Amygdala (tissue), 56 donors: Measurements from ENCODE around the gene KMO.

Experiments used
- DNase-seq, 56 donors: peaks; one replicate each; lab custom pipeline; 2025; lab: John Stamatoyannopoulos, UW

KMO gene

DNA sequence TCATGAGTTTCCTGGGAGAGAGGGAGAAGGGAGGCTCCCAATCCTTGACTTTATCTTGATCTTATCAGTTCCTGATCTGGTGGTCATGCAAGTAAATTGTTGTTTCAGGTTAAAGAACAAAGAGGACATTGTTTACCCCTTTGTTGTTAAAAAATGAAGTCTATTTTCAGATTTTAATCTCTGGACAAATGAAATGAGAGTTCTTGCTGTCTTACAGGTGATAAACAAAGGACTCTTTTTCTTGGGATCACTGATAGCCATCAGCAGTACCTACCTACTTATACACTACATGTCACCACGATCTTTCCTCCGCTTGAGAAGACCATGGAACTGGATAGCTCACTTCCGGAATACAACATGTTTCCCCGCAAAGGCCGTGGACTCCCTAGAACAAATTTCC, 59.6 kb downstream of the KMO start:
- no peak for DNase-seq

DNA sequence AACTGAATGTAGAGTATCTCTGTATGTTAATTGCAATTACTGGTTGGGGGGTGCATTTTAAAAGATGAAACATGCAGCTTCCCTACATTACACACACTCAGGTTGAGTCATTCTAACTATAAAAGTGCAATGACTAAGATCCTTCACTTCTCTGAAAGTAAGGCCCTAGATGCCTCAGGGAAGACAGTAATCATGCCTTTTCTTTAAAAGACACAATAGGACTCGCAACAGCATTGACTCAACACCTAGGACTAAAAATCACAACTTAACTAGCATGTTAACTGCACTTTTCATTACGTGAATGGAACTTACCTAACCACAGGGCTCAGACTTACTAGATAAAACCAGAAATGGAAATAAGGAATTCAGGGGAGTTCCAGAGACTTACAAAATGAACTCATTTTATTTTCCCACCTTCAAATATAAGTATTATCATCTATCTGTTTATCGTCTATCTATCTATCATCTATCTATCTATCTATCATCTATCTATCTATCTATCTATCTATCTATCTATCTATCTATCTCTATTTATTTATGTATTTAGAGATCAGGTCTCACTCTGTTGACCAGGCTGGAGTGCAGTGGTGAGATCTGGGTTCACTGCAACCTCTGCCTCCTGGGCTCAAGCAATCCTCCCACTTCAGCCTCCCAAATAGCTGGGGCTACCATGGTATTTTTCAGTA, 60.2 kb downstream of the KMO start:
- DNase-seq: no peak

DNA sequence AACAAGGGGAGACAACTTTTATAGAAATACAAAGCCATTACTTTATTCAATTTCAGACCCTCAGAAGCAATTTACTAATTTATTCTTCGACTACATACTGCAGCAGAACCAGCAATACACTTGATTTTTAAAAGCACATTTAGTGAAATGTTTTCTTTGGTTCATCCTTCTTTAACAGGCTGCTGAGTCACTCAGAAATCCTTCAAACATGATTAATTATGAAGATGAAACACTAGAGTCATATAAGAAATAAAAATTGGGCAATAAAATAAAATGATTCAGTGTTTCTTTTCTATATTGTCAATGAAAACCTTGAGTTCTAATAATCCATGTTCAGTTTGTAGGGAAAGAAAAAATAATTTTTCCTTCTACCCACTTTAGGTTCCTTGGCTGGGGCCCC, 61.0 kb downstream of the KMO start:
- no peak for DNase-seq

DNA sequence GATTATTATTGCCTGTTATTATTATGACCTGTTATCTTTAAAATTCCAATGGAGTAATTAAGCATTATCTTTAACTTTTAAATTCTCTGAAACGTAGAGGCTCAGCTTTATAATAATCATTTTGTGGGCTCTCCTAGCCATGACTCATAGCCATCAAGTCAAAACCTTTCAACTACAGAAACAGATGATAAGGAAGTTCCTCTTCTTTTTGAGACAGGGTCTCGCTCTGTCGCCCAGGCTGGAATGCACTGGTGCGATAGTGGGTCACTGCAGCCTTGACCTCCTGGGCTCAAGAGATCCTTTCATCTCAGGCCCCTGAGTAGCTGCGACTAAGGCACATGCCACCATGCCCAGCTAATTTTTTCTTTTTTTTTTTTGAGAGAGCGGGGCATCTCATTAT, 64.5 kb downstream of the KMO start:
- DNase-seq: no peak

DNA sequence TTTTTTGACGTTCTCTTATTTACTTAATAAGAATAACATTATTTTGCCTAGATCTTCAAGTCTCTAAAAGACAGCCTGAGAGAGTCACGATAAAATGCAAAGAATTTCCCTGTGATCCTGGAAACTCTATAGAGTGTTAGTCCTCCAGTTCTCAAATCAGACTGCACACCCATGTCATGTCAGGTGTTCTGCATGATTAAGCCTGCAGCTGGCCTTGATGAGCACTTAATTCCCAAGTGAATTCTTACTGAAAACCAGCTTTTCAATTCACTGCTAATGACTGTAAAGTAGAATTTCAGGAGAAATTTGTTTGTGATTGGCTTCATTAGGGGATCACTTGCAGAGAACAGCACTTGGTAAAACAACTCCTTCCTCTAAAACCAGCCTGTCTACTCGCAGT, 66.1 kb downstream of the KMO start:
- DNase-seq: no peak

DNA sequence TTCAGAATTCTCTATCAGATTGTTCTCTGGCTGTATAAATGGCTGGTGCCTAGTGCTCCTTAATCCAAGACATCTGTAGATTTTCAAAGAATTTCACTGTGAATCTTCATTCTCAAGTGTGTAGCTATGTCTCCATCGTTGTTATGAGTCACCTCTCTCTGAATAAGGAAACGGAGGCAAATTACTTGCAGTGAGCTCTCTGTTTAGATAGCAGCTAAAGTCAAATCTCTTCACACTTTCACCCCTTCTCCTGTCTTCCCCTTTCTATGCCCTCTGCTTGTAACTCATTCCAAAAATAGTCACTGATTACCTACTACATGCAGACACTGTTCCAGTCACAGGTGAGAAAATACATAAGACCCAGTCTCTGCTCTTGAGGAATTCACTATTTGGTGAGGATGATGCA, 68.3 kb downstream of the KMO start:
- DNase-seq: no peak

DNA sequence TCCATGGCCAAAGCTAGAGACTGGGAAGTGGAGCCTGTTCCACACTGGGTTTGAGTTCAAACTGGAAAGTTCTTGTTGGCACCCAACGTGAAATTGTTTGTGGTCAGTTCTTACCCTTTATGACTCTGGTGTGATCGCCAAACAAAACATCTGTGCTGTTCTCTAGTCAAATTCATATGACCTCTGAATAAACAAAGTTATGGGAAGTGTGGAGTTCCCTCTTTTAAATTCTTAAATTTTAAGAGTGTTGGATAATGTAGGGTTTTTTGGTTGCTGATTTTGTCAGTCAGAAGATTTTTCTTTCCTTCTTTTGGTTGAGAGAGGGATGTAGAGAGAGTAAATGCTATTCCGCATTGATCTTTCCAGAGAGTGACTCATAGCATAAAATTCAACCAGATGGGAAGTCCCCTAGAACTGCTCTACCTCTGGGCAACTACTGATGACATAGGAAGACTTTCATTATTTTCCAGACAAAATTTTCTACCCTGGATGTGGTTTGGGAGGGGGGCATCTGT, 71.6 kb downstream of the KMO start:
- DNase-seq: no peak

DNA sequence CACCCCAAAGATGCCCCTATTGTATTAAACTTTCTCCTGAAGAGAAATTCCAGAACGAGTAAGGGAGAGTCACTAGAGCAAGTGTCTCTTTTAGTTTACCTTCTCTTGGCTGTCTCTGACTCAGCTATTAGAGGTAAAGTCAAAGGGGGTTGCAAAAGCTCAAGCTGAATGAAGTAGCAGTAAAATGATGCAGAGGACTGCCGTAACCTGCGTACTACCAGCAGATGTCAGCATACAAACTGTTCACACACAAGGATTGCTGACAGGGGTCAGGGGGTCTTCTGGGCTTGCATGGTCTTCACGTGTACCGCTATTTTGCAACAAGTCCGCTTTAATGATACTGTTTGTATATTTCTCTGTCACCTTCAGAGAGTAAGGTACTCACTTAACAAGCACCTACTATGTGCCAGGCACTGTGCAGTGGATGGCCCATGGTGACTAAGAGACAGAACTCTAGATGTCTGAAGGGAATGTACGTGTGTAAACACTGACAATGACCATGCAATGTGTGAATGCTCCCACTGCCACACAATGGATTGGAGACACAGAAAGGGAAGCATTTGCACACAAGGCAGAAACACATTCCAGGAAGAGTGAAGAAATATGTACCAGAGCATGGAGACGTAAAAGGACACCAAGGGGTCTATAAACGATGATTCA, 73.1 kb downstream of the KMO start:
- no peak for DNase-seq

DNA sequence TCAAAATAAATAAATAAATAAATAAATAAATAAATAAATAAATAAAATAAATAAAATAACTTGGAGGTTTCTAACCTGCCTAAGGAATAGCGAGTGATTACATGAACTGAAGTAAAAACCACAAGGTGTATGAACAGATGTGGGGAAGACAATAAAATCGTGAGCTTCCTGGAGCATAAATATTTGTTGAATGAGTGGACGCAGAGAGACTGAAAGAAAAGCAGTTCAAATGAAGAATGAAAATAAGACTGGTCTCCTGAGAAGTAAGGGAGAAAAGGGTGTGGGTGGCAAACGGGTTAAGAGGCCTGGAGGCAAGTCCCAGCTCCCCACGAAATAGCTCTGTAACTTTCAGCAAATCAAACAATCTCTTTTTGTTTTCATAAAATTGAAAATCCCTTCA, 74.4 kb downstream of the KMO start:
- DNase-seq: no peak

DNA sequence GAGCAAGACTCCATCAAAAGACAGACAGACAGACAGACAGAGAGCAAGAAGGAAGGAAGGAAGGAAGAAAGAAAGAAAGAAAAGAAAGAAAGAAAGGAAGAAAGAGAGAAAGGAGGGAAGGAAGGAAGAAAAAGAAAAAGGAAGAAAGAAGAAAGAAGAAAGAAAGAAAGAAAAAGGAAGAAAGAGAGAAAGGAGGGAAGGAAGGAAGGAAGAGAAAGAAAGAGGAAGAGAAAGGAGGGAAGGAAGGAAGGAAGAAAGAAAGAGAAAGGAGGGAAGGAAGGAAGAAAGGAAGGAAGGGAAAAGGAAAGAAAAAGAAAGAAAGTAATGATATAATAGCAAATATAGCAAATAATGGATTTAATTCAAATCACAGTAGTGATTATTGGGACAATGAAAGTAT, 75.3 kb downstream of the KMO start:
- DNase-seq: no peak

DNA sequence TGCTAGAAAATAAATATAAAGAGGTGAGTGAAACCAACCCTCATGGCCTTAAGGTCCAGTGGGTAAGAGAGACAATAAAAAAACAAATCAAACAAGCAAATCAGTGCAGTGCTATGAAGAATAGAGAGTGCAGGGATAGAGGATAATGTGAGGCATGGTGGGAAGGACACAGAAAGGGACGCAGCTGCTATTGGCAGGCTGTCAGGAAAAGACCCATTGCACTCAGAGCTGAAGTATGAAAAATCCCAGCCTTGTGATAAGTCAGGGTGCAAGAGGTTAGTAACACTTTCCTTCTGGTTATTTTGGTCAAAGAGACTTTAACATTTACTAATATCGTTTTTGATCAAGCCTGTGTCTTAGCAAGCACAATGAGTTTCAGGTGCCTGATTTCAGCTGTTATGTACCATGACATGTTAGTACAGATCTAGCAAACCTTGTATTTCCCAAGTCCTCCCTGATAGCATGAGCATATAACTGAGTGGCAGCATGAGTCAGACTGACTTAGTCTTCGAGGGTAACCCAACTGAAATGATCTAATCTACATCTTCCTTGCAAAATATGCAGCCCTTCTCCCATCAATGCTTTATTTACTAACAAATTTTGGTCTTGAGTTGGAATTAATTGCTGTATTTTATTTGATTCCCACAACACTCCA, 76.3 kb downstream of the KMO start:
- DNase-seq: no peak

DNA sequence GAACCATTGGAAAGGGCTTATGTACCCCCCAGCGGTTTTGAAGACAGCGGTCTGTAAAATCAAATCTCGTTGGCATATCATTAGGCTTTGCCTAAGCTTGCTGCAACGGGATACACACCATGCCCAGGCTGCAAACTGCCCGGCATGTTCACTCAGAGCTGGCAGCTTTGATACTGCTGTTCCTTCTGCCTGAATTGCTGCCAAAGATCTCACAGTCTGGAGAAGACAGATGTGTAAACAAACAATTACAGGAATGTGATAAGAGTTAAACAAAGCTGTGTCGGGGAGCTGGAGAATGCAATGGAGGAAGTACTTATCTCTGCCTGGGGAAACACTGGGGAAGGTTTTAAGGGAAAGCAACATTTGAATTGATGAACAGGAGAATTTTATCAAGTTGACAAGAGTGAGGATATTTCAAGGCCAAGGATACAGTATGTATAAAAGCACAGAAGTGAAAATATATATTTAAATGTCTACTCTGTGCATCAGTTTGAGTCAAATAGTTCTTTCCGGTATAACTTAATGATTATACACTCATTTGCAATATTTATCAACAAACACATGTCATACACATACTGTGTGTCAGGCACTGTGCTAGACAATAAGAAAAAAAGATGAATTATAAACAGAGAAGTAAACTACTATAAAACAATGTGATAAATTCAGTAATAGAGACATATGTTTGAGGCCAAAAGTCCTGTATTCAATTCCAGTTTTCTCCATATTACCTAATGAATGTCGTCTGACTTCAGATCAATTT, 78.1 kb downstream of the KMO start:
- DNase-seq: peak in 1 of 56 donors; percentile 5

DNA sequence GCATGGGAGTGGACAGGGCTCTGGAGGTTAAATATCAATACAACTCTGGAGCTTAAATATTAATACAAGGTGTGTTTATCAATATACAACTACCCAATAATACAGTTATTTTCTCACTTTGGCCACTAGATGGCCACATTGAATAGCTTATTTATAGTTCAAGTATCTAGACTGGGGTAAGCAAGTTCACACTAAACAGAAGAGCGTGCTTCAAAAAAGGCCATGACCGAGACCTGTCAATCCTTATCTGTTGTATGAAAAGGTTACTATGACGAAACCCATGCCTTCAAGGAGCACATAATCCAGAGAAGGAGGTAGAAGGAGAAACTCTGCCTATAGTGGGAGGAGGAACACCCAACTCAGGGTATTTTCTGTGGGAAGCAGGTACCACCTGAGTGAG, 78.9 kb downstream of the KMO start:
- no peak for DNase-seq

DNA sequence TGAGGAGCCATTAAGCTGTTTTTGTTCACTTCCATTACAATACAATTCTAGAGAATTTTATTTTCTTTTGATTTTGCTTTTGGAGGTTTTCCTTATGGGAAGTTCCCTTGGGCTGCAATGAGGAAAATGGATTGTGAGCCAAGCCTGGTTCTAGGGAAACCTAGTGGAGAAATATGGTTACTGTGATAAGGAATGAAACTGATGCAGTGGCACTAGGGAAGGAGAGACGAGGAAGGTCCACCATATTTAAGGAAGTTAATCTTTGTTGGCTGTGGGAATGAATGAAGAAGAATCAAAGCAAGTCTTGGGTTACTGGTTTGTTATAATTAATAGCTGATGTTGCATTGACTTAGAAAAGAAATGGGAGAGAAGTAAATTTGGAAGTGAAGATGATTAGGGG, 79.6 kb downstream of the KMO start:
- DNase-seq: no peak

DNA sequence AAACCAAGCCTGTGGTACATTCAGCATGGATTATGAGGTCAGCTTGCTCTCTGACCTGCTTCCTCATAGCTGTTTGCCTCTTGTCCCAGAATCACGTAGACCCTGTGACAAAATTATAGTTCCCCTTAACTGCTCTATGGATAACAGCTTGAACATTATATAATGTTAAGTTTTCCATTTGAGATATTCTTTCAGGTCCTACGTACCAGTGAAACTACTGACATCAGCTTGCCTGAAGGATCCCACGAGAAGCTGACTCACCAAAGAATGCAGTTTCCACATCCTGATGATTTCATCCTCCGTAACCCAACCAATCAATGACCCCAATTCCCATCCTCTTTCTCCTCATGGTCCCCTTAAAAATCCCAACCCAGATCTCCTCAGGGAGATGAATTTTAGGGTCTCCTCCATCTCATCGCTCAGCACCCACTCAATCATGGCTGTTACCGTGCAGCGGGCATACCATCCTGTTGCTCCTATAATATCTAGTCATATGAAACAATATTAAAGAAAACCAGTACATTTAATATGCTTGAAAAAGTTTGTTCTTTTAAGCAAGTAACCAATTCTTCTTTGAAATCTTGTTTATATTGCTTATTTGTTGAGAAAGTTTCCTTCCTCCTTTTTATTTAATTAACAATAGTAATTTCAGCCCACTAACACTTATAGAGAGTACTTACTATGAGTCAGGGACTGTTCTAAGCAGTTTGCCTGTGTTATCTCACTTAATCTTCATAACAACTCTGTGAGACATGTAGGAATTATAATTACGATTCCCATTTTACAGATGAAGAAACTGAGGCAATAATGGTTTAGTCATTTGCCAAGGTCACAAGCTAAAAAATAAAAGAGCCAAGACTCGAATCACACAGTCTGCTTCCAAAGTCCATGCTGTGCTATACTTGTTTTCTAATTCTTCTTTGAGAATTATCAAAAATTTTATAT, 80.6 kb downstream of the KMO start:
- DNase-seq: no peak

DNA sequence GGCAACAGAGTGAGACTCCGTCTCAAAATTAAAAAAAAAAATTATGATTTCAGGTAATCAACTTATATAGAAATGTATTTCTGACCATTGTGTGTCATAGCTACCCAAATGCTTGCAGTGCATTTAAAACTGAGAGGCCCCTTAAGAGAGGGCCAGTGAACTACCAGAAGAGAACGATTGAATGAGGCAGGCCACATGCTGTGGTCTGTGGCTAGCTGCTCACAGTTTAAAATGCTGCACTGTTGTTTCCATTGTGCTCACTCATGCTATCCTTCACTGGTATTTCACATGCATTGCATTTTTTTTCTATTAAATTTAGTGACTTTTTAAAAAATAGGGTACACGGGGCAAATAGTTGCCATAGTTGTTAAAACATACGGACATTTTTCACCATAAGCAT, 82.0 kb downstream of the KMO start:
- no peak for DNase-seq

DNA sequence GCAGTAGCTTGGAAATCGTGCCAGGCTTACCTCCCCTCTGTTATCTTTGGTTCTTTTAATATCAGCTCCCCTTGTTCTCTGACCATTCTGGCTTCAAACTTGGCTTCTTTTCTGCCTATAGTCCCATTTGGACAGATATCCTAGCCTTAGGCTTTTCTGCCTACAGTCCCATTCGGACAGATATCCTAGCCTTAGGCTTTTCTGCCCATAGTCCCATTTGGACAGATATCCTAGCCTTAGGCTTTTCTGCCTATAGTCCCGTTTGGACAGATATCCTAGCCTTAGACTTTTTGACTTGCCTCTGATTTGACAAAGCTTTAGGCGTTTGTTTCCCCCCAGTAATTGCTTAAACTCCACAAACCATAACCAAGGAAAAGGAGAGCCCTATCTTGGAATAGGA, 82.4 kb downstream of the KMO start:
- no peak for DNase-seq

DNA sequence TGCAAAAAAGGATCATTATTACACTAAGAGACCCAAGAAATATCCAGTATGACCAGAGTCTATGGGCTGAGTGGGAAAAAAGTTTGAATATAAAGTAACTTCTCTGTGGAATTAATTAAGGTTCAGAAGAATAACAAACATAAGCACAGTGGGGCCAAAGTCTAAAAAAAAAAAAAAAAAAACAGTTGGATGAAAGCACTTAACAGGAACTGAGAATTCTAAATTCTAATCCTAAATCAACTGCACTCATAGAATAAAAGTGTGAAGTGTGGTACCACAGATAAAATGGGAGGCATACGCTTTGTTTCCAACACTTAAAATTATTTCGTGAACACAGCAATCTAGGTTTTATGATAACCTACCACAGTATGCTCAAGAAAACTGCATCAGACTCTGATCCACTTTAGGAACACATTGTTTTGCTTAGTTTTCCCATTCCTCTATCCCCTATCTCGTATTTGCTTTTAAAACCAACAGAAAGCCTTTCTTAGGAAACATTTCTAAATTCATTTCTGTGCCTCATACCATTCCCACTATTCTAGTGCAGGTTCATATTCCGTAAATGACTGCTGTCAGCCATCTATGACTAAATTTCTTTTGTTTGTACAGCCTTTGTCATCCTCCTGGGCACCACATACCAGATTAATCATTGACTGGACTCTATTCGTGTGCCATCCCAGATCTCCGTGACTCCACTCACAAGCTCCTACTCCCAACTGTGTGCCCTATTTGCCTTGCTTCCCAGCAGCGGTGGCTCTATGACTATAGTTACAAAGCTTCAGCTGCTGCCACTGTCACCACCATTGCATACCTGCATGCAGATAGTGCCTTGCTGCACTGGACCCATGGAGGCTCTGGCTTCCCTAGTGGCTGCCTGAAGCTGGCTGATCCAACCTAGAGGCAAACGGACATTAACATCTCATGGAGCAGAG, 83.1 kb downstream of the KMO start:
- DNase-seq: no peak

DNA sequence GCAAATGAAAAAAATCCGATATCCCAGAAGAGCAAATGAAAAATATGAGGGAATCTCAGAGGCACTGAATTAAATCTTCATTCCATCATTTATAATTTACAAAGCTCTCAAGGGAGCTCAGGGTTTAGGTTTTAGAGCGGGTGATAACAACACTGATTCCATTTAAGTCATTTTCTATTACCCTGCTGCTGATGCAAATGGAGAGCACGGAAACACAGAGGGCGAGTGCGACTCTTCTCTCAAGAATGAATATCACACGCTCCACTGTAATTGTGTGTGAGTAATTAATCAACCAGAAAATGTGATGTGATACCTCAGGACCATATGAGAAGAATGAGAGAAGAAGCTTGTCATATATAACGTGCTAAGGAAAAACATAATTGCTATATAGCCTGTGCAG, 85.2 kb downstream of the KMO start:
- DNase-seq: no peak
